H1 (cell line): Measurements from ENCODE around the gene IL2RA.

ENCODE experiments used
- CHD1 ChIP-seq: IDR thresholded peaks from 2 replicates; pipeline ENCODE4 v1.6.1; 2012; ENCODE audit warnings: low read depth, low read length, improper control_type of control experiment
- CREB1 ChIP-seq: IDR thresholded peaks from 2 replicates; pipeline ENCODE4 v1.6.1; 2012; ENCODE audit warnings: inconsistent platforms
- EP300 ChIP-seq, 2 experiments: IDR thresholded peaks; 1 replicate in 1 of 2; 2 replicates in 1 of 2; pipeline ENCODE4 v1.6.1; 2011 to 2012; ENCODE audit warnings: low read depth in 2 of 2, low read length in 2 of 2, mild to moderate bottlenecking in 2 of 2, borderline replicate concordance in 1 of 2, inconsistent platforms in 1 of 2, moderate library complexity in 1 of 2
- EZH2 ChIP-seq: fragments of 200-600 bp; sonication (generic); IDR thresholded peaks from 2 replicates; pipeline ENCODE4 v1.7.1; 2012; ENCODE audit warnings: low read depth, mild to moderate bottlenecking, moderate library complexity, low read length, inconsistent platforms; ENCODE audit not compliant: severe bottlenecking
- POLR2A ChIP-seq, 2 experiments: IDR thresholded peaks; 1 replicate in 1 of 2; 2 replicates in 1 of 2; pipeline ENCODE4 v1.6.1; 2011; ENCODE audit warnings: low read depth in 2 of 2, low read length in 2 of 2, mild to moderate bottlenecking in 2 of 2; ENCODE audit errors: control extremely low read depth in 1 of 2
- SIN3A ChIP-seq, 2 experiments: IDR thresholded peaks in 1 of 2; conservative IDR thresholded peaks in 1 of 2; 2 replicates each; pipeline ENCODE4 v1.6.1; 2011 to 2012; ENCODE audit warnings: low read length in 2 of 2, improper control_type of control experiment in 1 of 2, low read depth in 1 of 2, mild to moderate bottlenecking in 1 of 2
- SP4 ChIP-seq: IDR thresholded peaks from 2 replicates; pipeline ENCODE4 v1.6.1; 2012; ENCODE audit warnings: low read length, inconsistent platforms
- TF ChIP-seq, protein P1 (sequence below), 3 experiments: IDR thresholded peaks; 1 replicate in 2 of 3; 2 replicates in 1 of 3; pipeline versions ENCODE4 v1.5.1 to v1.6.1; 2011; ENCODE audit warnings: low read length in 3 of 3, mild to moderate bottlenecking in 3 of 3, inconsistent platforms in 2 of 3, low read depth in 1 of 3, moderate library complexity in 1 of 3; ENCODE audit not compliant: insufficient read depth in 1 of 3; ENCODE audit errors: control extremely low read depth in 1 of 3
- TF ChIP-seq, protein P2 (sequence below): IDR thresholded peaks from 2 replicates; pipeline ENCODE4 v1.6.1; 2012; ENCODE audit warnings: inconsistent platforms

DNA sequence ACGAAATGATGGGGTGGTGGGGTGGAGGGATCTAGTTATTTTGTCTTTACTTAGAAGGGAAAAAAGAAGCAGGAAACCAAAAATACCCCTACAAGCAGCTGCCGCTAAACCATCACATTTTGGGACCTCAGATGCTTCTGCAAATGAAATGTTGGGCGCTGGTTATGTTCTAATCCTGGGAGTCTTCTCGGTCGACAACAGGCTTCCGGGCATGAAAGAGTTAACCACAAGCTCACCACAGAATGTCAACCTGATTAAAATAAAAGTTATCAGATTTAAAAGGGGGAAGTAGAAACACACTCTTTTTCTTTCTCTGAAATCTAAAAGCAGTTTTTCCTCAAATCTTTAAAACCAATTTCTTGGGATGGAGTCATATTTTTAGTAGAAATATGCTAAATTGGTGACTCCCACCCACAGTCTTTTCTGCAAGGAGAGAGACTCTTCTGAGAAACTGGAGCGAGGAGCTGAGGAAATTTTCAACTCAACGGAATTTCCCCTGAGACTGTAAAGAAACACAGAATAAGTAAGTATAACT, 16.8 kb downstream of the IL2RA start:
- no peak for TF ChIP-seq CHD1
- TF ChIP-seq EZH2: no peak
- TF ChIP-seq, protein P1, sequence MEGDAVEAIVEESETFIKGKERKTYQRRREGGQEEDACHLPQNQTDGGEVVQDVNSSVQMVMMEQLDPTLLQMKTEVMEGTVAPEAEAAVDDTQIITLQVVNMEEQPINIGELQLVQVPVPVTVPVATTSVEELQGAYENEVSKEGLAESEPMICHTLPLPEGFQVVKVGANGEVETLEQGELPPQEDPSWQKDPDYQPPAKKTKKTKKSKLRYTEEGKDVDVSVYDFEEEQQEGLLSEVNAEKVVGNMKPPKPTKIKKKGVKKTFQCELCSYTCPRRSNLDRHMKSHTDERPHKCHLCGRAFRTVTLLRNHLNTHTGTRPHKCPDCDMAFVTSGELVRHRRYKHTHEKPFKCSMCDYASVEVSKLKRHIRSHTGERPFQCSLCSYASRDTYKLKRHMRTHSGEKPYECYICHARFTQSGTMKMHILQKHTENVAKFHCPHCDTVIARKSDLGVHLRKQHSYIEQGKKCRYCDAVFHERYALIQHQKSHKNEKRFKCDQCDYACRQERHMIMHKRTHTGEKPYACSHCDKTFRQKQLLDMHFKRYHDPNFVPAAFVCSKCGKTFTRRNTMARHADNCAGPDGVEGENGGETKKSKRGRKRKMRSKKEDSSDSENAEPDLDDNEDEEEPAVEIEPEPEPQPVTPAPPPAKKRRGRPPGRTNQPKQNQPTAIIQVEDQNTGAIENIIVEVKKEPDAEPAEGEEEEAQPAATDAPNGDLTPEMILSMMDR (IDR thresholded peaks at IDR 0.05; ENCODE audit: control extremely low read depth in 1 of 3, insufficient read depth in 1 of 3, low read depth in 1 of 3, low read length in 3 of 3): no peak
- TF ChIP-seq CREB1: no peak
- TF ChIP-seq, protein P2, sequence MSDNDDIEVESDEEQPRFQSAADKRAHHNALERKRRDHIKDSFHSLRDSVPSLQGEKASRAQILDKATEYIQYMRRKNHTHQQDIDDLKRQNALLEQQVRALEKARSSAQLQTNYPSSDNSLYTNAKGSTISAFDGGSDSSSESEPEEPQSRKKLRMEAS: no peak
- no peak for TF ChIP-seq POLR2A (IDR thresholded peaks at IDR 0.05; ENCODE audit: control extremely low read depth in 1 of 2, low read depth in 2 of 2, low read length in 2 of 2)
- TF ChIP-seq SIN3A (conservative IDR thresholded peaks at IDR 0.05 in 1 of 2, IDR thresholded peaks at IDR 0.05 in 1 of 2; ENCODE audit: low read depth in 1 of 2, low read length in 2 of 2): no peak
- TF ChIP-seq SP4: no peak
- TF ChIP-seq EP300 (IDR thresholded peaks at IDR 0.05; ENCODE audit: borderline replicate concordance in 1 of 2, low read depth in 2 of 2, low read length in 2 of 2): no peak
